HG02798 (cell line): ENCODE data around the gene HMCES.

Experiments used
- ATAC-seq: cut with Tn5 transposase; IDR thresholded peaks from one replicate; pipeline ENCODE4 v1.9.1; 2021; ENCODE audit warnings: mild to moderate bottlenecking; ENCODE audit not compliant: unreplicated experiment, poor library complexity

The HMCES gene, protein sequence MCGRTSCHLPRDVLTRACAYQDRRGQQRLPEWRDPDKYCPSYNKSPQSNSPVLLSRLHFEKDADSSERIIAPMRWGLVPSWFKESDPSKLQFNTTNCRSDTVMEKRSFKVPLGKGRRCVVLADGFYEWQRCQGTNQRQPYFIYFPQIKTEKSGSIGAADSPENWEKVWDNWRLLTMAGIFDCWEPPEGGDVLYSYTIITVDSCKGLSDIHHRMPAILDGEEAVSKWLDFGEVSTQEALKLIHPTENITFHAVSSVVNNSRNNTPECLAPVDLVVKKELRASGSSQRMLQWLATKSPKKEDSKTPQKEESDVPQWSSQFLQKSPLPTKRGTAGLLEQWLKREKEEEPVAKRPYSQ

DNA sequence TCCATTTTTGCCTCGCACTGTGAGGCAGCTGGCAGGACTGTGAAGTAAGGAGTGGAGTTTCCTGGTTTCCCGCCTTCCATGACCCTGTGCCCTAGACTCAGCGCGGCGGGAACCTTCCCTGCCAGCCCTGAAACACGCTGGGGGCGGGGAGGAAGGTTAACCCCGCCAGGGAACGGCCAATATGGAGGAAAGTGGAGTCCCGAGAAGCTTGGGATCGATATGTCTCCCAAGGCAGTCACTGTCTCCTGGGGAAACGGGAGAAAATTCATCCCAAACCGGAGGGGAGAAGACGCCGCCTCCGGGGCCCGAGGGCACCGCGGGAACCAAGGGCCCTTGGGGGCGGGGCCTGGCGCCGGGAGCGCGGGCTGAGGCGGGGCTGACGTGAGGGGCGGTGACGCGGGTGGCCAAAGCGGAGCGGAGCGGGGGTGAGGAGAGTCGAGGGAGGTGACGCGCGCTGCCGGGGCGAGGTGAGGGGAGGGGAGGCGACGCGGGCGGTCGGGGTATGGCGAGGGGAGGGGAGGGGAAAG lies at the start of gene HMCES:
Gene HMCES, plus strand, starts transcription at position 432 of the 527 bp plus-strand sequence. CDS start 863 bp downstream, outside the sequence.
- ATAC-seq = peak; percentile 61

- ATAC-seq = no peak
Observed at GRCh38 chr3:129228891-129229585, 49.6 kb upstream of the HMCES start.

GRCh38 chr3:129230311-129231019 lies 48.2 kb upstream of the HMCES start:
- ATAC-seq = no peak

DNA sequence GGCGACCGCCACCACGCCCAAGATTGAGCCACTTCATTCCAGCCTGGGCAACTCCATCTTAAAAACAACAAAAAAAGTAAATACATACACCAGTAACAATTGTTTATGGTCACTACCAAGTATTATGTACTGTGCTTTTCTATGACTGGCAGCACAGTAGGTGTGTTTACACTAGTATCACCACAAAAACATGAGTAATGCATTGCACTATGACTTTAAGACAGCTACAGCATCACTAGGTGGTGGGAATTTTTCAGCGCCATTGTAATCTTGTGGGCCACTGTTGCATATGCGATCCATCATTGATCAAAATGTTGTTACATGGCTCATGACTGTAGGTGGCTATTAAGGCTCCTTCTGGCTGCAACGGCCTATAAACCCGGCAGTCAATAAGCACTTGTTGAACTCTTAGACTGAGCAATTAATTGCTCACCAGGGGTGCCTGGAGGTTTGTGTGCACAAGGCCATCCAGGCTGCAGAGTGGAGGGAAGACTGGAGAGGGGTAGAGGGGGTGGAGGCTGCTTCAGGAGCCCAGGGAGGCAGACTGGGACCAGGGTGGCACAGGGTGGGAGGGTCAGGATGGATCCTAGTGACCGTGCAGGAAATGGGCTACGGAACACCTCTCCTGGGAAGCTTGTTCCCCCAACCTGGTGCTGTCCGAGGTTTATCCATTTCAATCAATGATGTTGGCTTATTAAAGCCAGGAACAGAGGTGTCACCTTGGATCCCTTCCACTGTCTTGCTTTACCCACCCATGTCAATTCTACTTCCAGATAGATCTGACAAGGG lies 47.1 kb upstream of the HMCES start:
- no peak for ATAC-seq

GRCh38 chr3:129233538-129233937 lies 45.1 kb upstream of the HMCES start:
- ATAC-seq = peak; percentile 84

- ATAC-seq = no peak
Observed at GRCh38 chr3:129234441-129234840, 44.2 kb upstream of the HMCES start.

- no peak for ATAC-seq
Observed at GRCh38 chr3:129235344-129235917, 43.2 kb upstream of the HMCES start.

DNA sequence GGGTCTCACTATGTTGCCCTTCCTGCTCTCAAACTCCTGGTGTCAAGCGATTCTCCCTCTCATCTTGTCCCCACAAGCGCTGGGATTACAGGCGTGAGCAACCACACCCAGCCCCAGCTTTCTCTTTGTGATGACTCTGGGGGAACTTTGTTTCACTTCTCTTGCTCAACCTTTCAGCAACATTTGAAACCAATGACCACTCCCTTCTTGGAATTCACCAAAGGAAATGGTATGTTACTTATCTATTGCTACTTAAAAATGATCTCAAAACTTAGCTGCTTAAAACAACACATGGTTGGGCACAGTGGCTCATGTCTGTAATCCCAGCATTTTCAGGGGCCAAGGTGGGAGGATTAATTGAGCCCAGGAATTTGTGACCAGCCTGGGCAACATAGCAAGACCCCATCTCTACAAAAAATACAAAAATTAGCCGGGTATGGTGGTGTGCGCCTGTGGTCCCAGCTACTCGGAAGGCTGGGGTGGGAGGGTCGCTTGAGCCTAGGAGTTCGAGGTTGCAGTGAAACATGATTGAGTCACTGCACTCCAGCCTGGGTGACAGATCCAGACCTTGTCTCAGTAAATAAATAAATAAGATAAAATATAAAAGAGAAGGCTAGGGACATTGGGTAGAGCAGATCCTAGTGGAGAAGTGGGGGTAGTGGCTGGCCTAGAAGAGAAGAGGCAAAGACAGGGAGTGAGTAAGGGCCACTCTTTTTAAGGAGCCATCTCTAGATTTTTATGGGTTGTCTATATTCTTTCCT lies 39.5 kb upstream of the HMCES start:
- no peak for ATAC-seq

DNA sequence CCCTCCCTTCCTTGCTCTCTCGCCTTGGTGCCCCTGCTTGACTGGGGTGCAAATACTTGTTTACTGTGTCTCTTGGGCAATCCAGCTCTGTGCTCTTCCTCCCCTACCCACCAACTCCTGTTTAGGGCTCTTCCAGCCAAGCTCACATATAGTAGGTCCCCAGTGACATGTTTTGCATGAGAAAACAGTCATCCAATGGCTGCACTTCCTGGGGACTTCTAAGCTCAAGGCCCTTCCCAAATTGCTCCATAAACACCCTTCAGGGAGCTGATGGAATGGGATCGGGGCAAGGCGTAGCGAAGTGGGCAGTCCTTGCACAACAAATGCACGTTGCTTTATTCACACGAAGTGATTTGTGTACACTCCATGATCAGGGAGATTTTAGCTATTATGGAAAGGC lies 38.7 kb upstream of the HMCES start:
- ATAC-seq = no peak

DNA sequence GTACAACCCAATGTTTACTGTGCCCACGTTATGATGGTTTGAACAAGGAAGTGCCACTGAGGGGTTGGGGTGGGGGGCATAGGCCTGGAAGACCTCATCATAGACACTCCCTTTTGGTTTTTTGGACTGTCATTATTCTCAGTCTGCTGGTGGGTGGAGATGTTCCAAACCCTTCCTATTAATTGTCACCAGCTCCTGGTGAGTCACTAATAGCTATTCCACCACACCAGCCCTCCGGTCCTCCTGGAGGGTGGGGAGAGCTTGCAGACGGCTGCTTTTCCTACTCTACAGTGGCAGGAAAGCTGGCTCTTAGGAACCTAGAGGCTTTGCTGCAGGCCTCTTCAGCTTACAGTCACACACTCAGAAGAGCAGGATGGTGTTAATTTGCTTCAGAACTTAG lies 38.2 kb upstream of the HMCES start:
- no peak for ATAC-seq

GRCh38 chr3:129245141-129245540 lies 33.5 kb upstream of the HMCES start:
- ATAC-seq = no peak

DNA sequence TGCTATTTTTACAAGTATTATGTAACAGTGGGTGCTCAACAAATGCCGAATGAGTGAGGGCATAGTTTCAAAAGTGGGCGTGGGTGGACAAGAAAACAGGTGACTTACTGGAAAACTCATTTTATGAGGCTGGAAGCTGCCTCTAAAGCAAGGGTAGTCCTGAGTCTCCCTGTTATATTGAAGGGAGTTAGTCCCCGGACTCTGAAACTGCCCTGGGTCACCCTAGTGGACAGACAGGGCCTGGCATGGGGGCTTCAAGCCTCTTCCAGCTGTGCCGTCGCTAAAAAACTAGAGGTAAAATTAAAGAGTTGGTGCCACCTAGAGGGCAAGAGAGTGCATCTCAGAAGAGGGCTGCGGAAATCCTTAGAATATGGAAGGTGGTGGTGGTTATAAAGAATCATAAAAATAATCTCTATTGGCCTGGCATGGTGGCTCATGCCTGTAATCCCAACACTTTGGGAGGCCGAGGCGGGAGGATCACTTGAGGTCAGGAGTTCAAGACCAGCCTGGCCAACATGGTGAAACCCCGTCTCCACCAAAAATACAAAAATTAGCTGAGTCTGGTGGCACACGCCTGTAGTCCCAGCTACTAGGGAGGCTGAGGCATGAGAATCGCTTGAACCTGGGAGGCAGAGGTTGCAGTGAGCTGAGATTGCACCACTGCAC lies 32.9 kb upstream of the HMCES start:
- ATAC-seq = peak; percentile 56

DNA sequence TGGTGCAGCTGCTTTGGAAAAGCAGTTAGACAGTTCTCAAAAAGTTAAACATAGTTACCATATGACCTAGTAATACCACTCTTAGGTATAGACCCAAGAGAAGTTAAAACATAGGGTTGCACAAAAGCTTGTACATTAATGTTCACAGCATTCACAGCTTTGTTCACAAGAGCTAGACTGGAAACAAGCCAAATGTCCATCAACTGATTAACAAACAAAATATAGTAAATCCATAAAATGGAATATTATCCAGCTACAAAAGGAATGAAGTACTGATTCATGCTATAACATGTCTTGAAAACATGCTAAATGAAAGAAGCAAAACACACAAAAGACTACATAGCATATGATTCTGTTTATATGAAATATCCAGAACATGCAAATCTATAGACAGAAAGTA lies 32.0 kb upstream of the HMCES start:
- no peak for ATAC-seq

- ATAC-seq = no peak
Observed at GRCh38 chr3:129248286-129248979, 30.2 kb upstream of the HMCES start.

DNA sequence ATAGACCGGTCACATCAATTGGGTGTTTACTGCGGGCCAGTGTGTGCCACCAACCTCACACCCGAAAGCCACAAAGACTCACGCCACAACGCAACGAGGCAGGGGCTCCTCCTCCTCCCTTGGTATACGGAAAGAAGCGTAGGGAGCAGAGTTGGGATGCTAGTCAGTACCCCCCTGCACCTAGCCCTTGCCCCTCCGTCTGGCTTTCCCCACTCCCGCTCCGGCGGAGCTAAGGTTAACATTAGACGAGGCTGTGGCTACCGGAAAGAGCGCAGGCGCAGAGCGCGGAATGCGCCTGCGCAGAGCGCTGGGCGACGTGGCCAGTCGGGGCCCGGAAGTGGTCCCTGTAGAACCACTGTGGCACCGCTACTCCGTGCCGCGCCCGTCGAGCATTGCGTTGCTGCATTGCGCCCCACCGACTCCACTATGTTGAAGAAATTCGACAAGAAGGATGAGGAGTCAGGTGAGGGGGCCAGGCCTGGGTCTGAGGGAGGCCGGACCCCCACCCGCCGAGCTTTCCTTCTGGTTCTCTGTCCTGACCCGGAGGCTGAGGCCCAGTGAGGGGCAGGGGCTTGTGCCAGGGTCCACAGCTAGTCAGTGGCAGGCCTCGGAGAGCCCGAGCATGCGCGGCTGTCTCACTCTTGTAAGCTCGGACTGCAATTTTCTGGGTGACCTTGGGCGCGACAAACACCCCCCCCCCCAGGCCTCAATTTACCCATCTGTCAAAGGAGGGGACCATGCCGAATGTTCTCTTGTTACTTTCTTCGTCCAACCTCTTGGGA lies 29.2 kb upstream of the HMCES start, which contains the start of gene COPG1:
Gene COPG1, plus strand, starts transcription at position 323 of the 782 bp plus-strand sequence. Its CDS starts 104 bp downstream, at position 427.
- ATAC-seq = peak; percentile 86

- no peak for ATAC-seq
Observed at GRCh38 chr3:129252748-129253147, 25.9 kb upstream of the HMCES start.
